HG03439 (cell line): ENCODE results near the gene LMOD2.

Experiments
- ATAC-seq: cut with Tn5 transposase; IDR thresholded peaks from one replicate; pipeline ENCODE4 v1.9.1; 2021; ENCODE audit warnings: mild to moderate bottlenecking, moderate library complexity; ENCODE audit not compliant: unreplicated experiment

LMOD2 gene

GRCh38 chr7:123666492-123666891 is 10.8 kb downstream of the LMOD2 start:
- no peak for ATAC-seq

GRCh38 chr7:123669485-123669884 is 13.8 kb downstream of the LMOD2 start:
- ATAC-seq = no peak

DNA sequence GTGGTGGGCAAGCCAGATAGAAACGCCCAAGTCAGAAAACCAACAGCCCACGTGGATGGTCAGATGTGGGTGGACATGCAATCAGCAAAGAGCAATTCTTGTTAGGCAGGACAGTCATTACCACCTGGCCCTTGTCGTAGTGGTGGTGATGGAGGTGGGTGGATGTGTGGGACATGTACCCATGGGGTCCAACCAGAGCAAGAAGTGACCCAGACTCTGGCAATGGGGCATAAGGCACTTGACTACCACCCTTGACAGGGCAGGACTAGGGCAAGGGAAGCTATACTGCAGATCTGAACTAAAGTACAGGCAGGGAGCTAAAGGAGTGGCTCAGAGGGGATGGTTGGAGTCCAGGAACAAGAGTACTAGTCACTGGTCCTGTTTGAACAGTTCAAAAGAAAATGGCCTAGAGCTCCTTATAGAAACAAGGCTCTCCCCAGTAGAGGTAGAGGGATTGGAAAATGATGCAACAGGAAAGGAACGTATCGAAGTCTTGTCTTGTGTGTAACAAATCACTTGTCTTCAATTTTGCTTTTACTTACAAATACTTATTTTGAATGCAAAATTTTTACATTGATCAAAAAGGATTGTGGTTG is 17.6 kb downstream of the LMOD2 start:
- ATAC-seq = no peak

GRCh38 chr7:123673752-123674398 is 18.2 kb downstream of the LMOD2 start:
- ATAC-seq = no peak

DNA sequence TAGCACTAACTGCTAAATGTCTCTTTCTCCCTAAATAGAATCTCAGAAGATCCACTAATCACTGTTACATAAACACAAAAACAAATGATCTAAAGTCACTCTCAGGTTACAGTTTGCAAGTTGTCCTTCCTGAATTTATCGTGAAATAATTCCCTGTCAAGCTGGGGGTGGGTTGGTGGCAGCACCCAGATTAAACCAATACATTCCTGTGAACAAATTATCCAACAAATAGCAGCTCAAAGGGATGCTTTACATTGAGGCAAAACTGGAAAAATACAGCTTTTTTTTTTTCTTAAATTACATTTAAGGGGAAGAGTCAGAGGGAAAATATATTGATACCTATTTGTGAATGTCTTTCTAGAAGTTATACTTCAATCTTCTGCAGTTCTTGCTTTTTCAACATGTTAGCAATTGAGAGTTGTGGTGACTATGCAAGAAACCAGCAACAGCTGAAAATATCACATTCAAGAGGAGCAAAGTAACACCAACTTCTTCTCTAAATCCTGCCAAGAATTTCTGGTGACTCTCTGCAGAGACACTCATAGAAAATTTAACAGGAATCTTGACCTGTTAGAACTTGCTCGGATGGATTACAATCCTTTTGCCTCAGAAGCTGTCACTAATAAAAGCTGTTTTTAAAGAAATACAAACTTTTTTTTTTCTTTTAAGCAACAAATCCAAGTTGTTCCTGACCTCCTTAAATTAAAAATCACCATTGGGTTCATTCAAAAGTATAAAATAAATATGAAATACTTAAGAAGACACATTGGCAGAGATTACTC is 18.9 kb downstream of the LMOD2 start:
- ATAC-seq = no peak

- no peak for ATAC-seq
Measured at GRCh38 chr7:123675181-123675473, 19.5 kb downstream of the LMOD2 start.

- ATAC-seq = no peak
Measured at GRCh38 chr7:123677061-123677715, 21.5 kb downstream of the LMOD2 start.

DNA sequence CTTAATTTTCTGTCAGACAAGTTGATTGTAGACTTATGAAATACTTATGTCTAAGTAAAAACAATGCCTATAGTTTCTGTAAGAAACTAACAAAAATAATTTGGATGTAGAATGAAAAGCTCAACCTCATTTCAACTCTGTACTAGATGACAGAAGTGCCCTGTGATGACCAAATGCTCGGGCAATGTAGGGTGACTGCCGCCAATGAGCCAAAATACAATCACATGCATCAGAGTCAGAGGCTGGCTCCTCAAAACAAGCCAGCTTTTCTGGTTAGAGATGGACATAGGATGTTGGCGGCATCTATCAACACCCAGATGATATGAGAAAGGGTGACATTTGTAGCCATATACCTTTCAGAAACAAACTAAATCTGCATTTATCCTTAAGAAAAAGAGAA is 23.9 kb downstream of the LMOD2 start:
- ATAC-seq = no peak

- no peak for ATAC-seq
Measured at GRCh38 chr7:123680580-123680979, 24.9 kb downstream of the LMOD2 start.

- no peak for ATAC-seq
Measured at GRCh38 chr7:123681561-123681960, 25.9 kb downstream of the LMOD2 start.

- ATAC-seq = no peak
Measured at GRCh38 chr7:123682690-123683089, 27.0 kb downstream of the LMOD2 start.

DNA sequence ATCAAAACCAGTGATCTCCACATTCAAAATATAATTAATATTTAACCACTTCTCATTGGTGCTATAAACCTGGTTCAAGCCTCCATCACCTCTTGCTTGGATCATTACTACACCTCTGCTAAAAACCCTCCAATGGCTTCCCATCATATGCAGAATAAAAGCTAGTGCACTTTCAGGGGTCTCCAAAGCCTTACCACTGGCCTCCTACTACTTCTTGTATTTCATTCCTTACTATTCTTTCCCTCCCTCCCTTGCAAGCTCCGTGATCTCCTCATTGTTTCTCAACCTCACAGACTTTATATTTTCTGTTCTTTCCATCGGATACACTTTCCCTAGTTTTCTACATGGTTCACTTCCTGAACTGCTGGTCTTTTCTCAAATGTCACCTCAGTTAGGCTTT is 31.5 kb downstream of the LMOD2 start:
- no peak for ATAC-seq

DNA sequence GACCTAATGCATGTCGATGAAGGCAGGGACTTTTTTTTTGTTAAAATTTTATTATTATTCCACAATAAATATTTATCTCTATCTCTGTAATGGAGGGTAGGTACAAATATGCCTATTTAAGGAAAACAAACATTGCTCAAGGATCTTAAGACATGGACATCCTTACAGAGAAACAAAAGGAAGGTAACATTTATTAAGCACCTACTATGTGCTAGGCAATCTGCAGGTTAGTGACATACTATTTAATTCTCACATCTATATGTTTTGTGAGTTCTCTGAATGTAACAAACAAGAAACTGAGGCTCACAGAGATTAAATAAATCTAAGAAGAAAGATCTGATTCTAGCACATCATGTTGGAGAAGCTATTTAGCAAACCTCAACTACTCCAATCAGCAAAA is 32.1 kb downstream of the LMOD2 start:
- ATAC-seq = no peak

DNA sequence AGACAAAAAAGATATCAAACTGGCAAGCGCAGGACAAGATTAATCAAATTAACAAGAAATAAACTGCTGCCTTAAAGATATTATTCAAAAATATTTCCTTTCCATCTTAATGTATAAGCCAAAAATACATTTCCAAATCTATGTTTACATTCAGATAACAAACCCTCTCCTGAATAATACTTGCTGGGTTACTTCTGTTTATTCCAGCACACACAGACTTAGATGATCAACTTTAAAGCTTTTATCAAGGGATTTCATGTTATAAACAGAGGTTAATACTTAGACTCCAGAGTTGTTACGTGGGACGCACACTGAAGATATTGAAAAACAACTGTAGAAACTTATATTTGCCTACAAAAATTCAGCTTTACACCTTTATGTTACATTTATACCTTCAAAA is 33.6 kb downstream of the LMOD2 start:
- no peak for ATAC-seq

GRCh38 chr7:123690550-123690949 is 34.9 kb downstream of the LMOD2 start:
- ATAC-seq = no peak

- no peak for ATAC-seq
Measured at GRCh38 chr7:123692471-123692877, 36.8 kb downstream of the LMOD2 start.

DNA sequence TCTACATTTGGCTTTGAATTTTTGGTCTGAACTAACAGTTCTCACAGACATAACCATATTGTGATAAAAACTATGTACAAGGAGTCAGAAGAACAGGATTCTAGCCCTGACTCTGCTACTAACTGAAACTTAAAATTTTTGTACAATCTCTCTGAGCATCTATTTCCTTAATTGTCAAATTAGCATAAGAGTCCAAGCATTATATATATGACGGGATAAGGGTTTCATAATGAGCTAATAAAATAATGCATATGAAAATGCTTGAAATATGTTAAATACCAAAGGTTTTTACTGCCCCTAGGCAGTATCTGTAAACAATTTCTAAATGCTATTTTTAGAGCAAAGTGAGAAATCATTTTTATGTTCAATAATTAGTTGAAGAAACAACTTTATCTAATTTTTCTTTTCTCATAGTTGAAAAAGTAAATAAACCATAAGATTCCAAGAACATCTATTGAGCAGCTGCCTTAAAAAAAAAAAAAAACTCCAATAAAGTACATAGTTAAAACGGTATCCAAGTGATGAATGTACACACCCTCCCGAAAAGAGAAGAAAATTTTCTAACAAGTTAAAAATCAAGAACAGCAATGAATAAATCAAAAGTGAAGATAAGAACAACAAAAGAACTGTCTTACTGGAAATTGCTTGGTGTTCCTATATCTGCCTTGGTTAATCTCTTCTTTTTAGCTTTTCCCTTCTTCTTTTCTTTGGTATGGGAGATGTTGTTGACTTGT is 40.4 kb downstream of the LMOD2 start:
- no peak for ATAC-seq

DNA sequence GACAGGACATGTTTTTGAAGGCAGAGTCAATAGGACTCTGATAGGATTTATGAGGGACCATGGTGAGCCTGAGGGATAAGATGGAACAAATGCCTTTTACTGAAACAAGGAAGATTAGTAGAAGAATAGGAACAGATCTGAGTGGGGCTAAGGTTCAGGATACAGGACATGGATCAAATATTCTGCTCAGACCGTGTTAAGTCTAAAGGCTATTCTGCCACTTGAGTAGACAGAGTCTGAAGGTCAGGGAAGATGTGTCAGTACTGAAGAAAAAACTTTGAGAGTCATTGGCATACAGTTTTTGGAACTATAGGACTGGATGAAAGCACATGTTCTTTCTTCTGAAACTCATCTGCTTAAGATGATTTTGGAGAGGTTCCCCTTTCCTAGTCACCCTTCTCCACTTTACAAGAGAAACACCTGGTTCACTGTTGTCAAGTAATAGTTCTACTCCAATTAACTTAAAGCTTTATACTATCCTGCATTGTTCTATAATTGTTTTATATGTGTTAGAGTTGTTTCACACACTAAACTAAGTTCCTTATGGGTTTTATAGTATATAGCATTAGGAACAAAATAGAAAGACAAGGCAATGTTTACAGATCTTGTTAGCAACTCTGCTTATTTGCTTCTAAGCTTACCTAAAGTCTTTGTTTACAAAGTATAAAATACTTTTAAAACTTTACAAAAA is 49.7 kb downstream of the LMOD2 start:
- ATAC-seq = no peak

- ATAC-seq = no peak
Measured at GRCh38 chr7:123709525-123709924, 53.9 kb downstream of the LMOD2 start.

DNA sequence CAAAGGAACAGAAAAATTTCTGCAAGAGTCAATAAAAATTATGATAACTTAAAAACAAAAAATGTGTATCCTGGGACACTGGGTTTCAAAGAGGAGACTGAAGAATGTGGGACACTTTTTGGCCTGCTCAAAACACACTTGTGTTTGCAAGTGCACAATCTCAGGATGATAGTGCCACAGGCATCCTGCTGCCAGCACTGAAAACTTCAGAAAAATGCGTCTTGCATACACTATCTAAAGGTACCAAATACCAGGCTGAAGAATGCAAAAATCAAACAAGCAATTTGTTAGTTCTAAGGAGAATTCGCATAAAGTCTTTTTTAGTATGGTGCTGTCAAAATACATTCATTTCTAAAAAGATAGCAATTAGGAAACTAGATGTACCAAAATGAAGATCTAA is 55.0 kb downstream of the LMOD2 start:
- ATAC-seq = no peak

GRCh38 chr7:123711832-123712293 is 56.2 kb downstream of the LMOD2 start:
- ATAC-seq = no peak
